ENCODE measurements around the gene CEP85. TPM values are rescaled to one million over a fixed set of nuclear protein-coding genes. Genes with fewer than 3 reads are reported as not detected.
A peak's percentile ranks its signal among the peaks of the same experiment; 100 is the strongest.
"Not testable (repeated sequence)": the region's sequence is repeated elsewhere in the genome, so short reads cannot be mapped to it uniquely, and the experiment has no call there.

Gene CEP85
- total RNA-seq, 2 donors from 2014 or later: 2.8 to 4.0 TPM

DNA sequence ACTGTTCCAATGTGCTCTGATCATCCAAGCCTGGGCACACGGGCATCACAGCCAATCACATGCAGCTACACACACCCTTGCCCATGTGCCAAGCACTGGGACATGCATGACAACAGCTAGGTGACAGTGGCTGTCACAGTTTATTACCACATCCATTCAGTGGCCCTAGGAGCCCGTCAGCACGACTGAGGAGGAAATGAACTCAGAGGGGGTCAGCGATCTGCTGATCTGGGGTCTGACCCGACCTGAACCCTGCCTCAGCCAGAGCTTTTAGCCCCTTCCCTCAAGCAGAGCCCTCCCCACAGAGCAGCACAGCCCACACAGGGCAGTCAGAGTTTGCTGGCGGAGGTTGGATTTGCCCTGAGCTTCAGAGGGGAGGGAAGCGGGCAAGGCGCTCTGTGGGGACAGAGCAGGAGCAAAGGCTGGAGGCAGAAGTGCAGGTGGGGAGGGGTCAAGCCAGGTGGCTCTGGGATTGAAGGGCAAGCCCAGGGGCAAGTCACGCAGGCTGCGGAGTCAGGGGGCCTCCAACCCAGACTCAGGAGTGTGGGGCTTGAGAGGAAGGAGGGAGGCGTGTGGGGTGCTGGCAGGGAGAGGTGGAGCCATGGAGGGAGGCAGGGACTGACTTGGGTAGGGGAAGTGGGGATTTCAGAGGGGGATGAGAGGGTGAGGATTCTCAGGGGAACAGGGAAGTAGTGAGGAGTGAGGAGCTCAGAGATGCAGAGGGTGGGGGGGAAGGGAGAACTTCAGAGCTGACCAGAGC, 56.3 kb downstream of the CEP85 start:
- Histone ChIP-seq H3K27me3 (replicated peaks; ENCODE audit: insufficient read depth) (no peaks in the 10 kb centered on the region), H3K4me1 (ENCODE audit: control insufficient read depth in 1 of 2, low read depth in 2 of 2) (peaks cover 8 to 10% of the 10 kb centered on the region in 2 donors), H3K4me3 (no peak overlapping the region), H3K9me3 (no peaks in the 10 kb centered on the region), H3K36me3 (no peaks in the 10 kb centered on the region), H3K27ac (peak overlapping the region in 1 of 2 donors; percentile 60)
- TF ChIP-seq, protein P1, sequence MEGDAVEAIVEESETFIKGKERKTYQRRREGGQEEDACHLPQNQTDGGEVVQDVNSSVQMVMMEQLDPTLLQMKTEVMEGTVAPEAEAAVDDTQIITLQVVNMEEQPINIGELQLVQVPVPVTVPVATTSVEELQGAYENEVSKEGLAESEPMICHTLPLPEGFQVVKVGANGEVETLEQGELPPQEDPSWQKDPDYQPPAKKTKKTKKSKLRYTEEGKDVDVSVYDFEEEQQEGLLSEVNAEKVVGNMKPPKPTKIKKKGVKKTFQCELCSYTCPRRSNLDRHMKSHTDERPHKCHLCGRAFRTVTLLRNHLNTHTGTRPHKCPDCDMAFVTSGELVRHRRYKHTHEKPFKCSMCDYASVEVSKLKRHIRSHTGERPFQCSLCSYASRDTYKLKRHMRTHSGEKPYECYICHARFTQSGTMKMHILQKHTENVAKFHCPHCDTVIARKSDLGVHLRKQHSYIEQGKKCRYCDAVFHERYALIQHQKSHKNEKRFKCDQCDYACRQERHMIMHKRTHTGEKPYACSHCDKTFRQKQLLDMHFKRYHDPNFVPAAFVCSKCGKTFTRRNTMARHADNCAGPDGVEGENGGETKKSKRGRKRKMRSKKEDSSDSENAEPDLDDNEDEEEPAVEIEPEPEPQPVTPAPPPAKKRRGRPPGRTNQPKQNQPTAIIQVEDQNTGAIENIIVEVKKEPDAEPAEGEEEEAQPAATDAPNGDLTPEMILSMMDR (IDR thresholded peaks at IDR 0.05): no peak
- ATAC-seq (ENCODE audit: insufficient number of reproducible peaks, low FRiP score, low read depth): no peak
- no peak for DNase-seq (ENCODE audit: low spot score)

DNA sequence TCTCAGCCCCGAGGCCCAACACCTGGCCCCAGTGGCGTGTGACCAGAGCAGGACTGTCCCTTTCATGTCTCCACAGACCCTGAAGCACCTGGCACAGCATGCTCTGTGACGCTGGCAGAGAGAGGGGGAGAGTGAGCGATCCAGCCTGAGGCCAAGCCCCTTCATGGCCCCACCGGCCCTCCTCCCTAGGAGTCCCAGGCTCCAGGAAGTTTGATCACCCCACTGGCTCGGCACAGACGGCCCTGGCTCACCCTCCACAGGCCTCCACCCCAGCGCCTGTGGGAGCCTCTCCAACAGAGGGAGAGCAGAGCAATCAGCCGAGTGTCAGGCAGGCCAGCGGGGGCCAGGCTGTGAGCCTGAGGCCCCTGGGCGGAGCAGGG, 56.9 kb downstream of the CEP85 start:
- no peak overlapping the region for H3K4me3 ChIP-seq
- no peaks in the 10 kb centered on the region for H3K9me3 ChIP-seq
- TF ChIP-seq, protein P1 (IDR thresholded peaks at IDR 0.05): no peak
- H3K4me1 ChIP-seq (ENCODE audit: control insufficient read depth in 1 of 2, low read depth in 2 of 2): peaks cover 5 to 10% of the 10 kb centered on the region in 2 donors
- H3K27ac ChIP-seq: peak overlapping the region in 1 of 2 donors; percentile 60
- H3K27me3 ChIP-seq (replicated peaks; ENCODE audit: insufficient read depth): no peaks in the 10 kb centered on the region
- DNase-seq (ENCODE audit: low spot score) (no peak), ATAC-seq (ENCODE audit: insufficient number of reproducible peaks, low FRiP score, low read depth) (no peak)
- H3K36me3 ChIP-seq: no peaks in the 10 kb centered on the region

DNA sequence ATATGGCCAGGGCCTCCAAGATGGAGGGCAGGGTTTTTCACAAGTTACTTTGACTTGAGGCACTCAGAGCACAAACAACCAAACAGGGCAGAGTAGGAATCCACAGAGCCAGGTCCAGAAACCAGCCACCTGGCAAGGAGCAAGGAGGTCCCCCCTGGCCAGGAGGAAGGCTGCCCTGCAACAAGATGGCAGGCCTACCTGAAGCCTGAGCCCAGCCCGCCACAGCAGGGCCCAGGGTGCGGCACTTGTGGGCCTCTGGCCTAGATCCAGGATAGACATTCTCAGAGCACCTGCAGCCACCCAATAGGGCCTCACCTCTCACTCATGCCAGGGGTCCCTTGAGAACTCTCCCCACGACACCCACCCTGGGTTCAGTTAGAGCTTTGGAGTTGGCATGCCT, 57.4 kb downstream of the CEP85 start:
- no peaks in the 10 kb centered on the region for H3K27me3 ChIP-seq (replicated peaks; ENCODE audit: insufficient read depth)
- ATAC-seq (ENCODE audit: insufficient number of reproducible peaks, low FRiP score, low read depth) (no peak), DNase-seq (ENCODE audit: low spot score) (no peak)
- H3K9me3 ChIP-seq: no peaks in the 10 kb centered on the region
- peaks cover 3 to 10% of the 10 kb centered on the region in 2 donors for H3K4me1 ChIP-seq (ENCODE audit: control insufficient read depth in 1 of 2, low read depth in 2 of 2)
- no peak overlapping the region for H3K4me3 ChIP-seq
- TF ChIP-seq, protein P1 (IDR thresholded peaks at IDR 0.05): no peak
- no peak overlapping the region for H3K27ac ChIP-seq
- no peaks in the 10 kb centered on the region for H3K36me3 ChIP-seq

DNA sequence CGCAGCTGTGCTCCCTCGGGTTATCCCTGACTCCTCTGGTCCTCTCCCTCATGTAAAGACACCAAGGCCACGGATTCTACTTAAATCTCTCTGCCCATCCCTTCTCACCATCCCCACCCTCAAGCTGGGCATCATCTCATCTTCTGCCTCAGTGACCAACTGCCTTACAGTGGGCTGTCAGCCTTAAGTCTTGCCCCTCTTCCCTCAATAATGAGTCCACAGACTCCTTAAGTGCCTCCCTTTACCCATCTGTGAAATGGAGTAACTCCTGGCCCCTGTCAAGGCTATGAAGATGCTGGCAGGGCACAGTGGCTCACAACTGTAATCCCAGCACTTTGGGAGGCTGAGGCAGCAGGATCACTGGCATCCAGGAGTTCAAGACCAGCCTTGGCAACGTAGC, 57.9 kb downstream of the CEP85 start:
- no peak overlapping the region for H3K27ac ChIP-seq
- H3K27me3 ChIP-seq (replicated peaks; ENCODE audit: insufficient read depth): no peaks in the 10 kb centered on the region
- H3K9me3 ChIP-seq: no peaks in the 10 kb centered on the region
- TF ChIP-seq, protein P1 (IDR thresholded peaks at IDR 0.05): no peak
- ATAC-seq (ENCODE audit: insufficient number of reproducible peaks, low FRiP score, low read depth) (no peak), DNase-seq (ENCODE audit: low spot score) (no peak)
- H3K4me1 ChIP-seq (ENCODE audit: control insufficient read depth in 1 of 2, low read depth in 2 of 2): peaks cover 0 to 8% of the 10 kb centered on the region in 2 donors
- no peaks in the 10 kb centered on the region for H3K36me3 ChIP-seq
- no peak overlapping the region for H3K4me3 ChIP-seq

DNA sequence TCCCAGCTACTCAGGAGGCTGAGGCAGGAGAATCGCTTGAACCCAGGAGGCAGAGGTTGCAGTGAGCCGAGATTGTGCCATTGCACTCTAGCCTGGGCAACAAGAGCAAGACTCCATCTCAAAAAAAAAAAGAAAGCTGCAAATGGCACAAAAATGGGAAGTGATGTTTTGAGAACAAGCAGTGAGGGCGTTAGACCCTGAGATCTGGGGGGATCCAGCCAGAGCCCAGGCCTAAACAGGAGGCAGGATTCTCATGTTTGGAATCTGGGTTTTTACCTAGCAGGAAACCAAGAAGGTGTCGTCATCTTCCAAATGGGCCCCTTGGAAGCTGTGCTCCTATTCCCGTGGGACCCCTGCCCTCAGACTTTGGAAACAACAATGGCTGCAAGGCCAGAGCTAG, 58.7 kb downstream of the CEP85 start:
- H3K9me3 ChIP-seq; ATAC-seq (ENCODE audit: insufficient number of reproducible peaks, low FRiP score, low read depth); H3K27ac ChIP-seq; DNase-seq (ENCODE audit: low spot score); H3K27me3 ChIP-seq (replicated peaks; ENCODE audit: insufficient read depth); H3K36me3 ChIP-seq; H3K4me1 ChIP-seq (ENCODE audit: control insufficient read depth in 1 of 2, low read depth in 2 of 2); H3K4me3 ChIP-seq: not testable (repeated sequence)

All from thoracic aorta (tissue), 2 donors.